AG04450 (cell line): ENCODE data around the gene SPRED2. TPM values are rescaled to one million over a fixed set of nuclear protein-coding genes. Genes with fewer than 3 reads are reported as not detected.

Source experiments
- CTCF ChIA-PET: fragments of 300-600, 350-600 bp; formaldehyde crosslinking; extraction: SDS; loops from one replicate; lab custom pipeline; 2022; ENCODE audit warnings: antibody characterized with exemption, inconsistent platforms; lab: Charles Lee
- POLR2A ChIA-PET: fragments of 350-600 bp; formaldehyde crosslinking; extraction: SDS; loops from one replicate; lab custom pipeline; 2021; ENCODE audit warnings: antibody characterized with exemption, inconsistent platforms; lab: Yijun Ruan, JAX
- DNase-seq: peaks from one replicate; pipeline ENCODE4 v3.0.0-alpha.2; 2011; ENCODE audit warnings: low read depth, low spot score
- H3K27ac ChIP-seq: one replicate; pipeline ENCODE4 v1.5.1; 2012; ENCODE audit warnings: low read depth, low read length, control low read depth
- H3K27me3 ChIP-seq: one replicate; pipeline ENCODE4 v1.6.0; 2012; ENCODE audit warnings: low read length; ENCODE audit not compliant: control insufficient read depth, insufficient read depth
- H3K4me3 ChIP-seq: 2 replicates; pipeline ENCODE4 v1.5.1; 2011; ENCODE audit warnings: mild to moderate bottlenecking, low read depth, low read length, control low read depth
- H3K9me3 ChIP-seq: 2 replicates; pipeline ENCODE4 v1.5.1; 2012; ENCODE audit warnings: low read length; ENCODE audit not compliant: control insufficient read depth, insufficient read depth
- polyA plus RNA-seq: library from polyadenylated mRNA; depleted of rRNA; stranded (reverse); fragments of >200 nt; gene quantifications from 2 replicates; pipeline ENCODE4 v1.2.3, GENCODE V29; 2011
- TF ChIP-seq, protein P1 (sequence below): IDR thresholded peaks from 2 replicates; pipeline ENCODE4 v1.5.1; 2011; ENCODE audit warnings: low read depth, low read length, control low read depth, inconsistent platforms

Gene SPRED2
- polyA plus RNA-seq, 1 experiment: 18.6 TPM

DNA sequence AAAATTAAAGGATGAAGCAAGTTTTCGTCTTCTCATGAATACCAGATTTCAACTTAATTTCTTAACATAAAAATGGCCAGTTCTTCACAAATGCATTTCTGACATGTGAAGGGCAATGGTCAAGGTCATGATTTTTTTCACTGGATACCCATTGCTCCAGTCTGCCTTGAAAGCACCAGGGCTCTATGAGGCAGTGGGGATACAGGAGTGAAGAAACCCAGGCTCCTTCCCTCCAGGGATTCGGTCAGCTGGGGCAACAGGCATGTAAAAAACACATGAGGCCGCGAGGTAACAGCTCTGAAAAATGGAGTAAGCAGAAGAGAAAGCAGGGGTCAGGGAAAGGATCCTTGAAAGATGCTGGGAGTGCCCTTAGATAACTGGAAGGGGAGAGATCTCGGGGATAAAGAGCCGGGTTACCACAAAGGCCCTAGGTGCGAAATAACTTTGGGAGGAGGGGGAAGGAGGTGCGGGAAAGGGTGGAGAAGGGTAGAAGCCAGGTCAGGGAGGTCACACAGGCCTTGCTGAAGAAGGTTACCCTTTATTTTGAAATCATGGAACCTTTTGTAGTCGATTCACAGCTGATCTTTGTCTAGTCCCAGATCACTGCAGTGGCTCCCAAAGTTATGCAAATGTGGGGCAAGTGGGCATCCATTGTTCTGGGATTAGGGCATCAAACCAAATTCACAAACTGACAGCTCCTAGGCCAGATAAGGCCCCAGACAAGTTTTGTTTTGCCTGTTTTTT lies 5.2 kb upstream of the SPRED2 start:
- Histone ChIP-seq H3K4me3 (peak overlapping the region; percentile 69; the same call in 1 of the 2 replicates), H3K27me3 (no peaks in the 10 kb centered on the region), H3K27ac (peak overlapping the region; percentile 99), H3K9me3 (no peaks in the 10 kb centered on the region)
- POLR2A ChIA-PET: no interaction called here
- no peak for DNase-seq
- CTCF ChIA-PET: interaction anchor here (1.0 to 5.4 kb wide), 5 partner anchors 13 to 172 kb away, joined by 3 to 32 read pairs (median 3); no protein-coding TSS in a partner anchor
- TF ChIP-seq, protein P1, sequence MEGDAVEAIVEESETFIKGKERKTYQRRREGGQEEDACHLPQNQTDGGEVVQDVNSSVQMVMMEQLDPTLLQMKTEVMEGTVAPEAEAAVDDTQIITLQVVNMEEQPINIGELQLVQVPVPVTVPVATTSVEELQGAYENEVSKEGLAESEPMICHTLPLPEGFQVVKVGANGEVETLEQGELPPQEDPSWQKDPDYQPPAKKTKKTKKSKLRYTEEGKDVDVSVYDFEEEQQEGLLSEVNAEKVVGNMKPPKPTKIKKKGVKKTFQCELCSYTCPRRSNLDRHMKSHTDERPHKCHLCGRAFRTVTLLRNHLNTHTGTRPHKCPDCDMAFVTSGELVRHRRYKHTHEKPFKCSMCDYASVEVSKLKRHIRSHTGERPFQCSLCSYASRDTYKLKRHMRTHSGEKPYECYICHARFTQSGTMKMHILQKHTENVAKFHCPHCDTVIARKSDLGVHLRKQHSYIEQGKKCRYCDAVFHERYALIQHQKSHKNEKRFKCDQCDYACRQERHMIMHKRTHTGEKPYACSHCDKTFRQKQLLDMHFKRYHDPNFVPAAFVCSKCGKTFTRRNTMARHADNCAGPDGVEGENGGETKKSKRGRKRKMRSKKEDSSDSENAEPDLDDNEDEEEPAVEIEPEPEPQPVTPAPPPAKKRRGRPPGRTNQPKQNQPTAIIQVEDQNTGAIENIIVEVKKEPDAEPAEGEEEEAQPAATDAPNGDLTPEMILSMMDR: no peak

DNA sequence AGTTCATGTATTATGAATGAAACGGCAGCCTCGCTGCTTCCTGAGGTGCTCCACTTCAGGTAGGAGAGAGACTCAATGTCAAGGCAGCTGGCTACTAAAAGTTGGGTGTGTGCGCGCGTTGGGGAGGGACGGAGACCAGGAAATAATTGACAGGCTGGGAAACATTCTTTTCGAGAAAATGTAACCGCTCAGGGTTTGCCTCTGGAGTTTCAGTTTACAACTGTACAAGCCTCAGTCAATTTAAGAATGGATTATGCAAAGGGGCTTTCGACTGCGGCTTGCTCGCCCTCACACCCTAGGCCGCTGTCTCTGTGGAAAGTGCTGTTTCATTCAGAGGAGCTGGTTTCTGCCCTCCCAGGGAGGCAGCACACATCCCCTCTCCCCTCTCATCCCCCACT lies 4.4 kb upstream of the SPRED2 start:
- ChIA-PET POLR2A (interaction anchor here (0.6 to 1.4 kb wide), 12 partner anchors 16 to 783 kb away, joined by 3 to 11 read pairs (median 3); partner anchors contain the start of genes ACTR2, RAB1A and SERTAD2), CTCF (interaction anchor here (1.0 to 5.4 kb wide), 3 partner anchors 137 to 171 kb away, joined by 3 to 32 read pairs (median 3); no protein-coding TSS in a partner anchor)
- Histone ChIP-seq H3K4me3 (peak overlapping the region; percentile 69), H3K27ac (peak overlapping the region; percentile 99), H3K27me3 (no peaks in the 10 kb centered on the region), H3K9me3 (no peaks in the 10 kb centered on the region)
- TF ChIP-seq, protein P1: no peak
- DNase-seq: no peak

DNA sequence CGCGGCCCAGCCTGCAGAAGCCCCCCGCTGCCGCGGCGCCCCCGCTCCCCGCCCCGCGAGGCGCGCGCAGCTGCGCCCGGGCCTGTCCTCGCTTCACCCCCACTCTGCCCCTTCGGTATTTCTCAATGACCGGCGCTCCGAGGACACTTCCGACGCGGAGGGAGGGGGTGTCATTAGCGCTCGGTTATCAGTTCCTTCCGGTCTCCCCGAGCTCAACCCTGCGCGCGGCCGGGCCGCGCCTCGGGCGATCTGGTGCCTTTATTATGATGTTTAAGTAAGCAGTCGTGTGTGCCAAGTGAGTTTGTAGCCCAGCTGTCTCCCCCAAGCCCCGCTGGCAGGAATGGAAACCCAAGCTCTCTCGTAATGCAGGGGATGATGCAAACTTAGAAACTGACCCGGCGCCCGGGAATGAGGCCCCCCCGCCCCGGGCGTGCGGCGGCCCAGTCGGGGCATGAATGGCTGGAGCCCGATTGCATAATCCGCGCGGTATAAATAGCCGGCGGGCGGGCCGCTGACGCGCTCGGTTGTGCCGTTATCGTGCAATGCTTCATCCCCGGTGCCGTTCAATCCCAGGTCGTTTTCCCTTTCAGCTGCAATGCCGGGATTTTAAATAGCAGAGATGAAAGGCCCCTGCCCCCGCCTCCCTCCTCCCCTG lies 3.9 kb upstream of the SPRED2 start:
- ChIA-PET CTCF (interaction anchor here (1.0 to 5.4 kb wide), 2 partner anchors 137 to 171 kb away, joined by 3 to 32 read pairs; no protein-coding TSS in a partner anchor), POLR2A (interaction anchor here (0.6 to 1.4 kb wide), 14 partner anchors 15 to 783 kb away, joined by 3 to 11 read pairs (median 3); partner anchors contain the start of genes ACTR2, RAB1A and SERTAD2)
- no peaks in the 10 kb centered on the region for H3K27me3 ChIP-seq
- peak; percentile 94 for DNase-seq
- H3K4me3 ChIP-seq: peak overlapping the region; percentile 69
- TF ChIP-seq, protein P1: no peak
- H3K27ac ChIP-seq: peak overlapping the region; percentile 99
- H3K9me3 ChIP-seq: no peaks in the 10 kb centered on the region; the same call in 1 of the 2 replicates

DNA sequence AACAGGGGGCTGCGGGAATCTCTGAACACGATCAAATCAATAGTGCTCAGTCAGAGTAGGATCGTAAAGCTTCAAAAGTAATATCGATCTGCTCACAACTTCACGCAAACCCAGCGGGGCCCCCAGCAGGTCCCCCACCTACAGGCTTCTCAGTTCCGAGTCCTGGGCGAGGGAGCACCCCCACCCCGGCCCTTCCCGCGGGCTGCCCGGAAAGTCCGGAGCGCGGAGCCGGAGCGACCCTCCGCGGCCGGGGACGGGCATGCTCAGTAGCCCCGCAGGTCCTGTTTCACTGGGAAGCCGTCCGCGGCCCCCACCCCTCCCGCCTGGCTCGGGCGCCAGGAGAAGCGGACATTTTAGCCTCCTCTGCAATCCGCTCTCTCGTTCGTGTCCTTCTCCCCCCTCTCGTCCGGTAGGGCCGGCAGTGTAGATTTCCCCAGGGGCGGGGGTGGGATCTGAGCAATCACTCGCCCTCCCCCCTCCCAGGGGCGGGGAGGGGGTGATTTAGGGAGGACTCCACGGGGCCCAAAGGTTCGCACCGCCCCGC lies 3.3 kb upstream of the SPRED2 start:
- CTCF ChIA-PET: interaction anchor here (1.1 to 5.4 kb wide), 2 partner anchors 165 to 170 kb away, joined by 3 to 32 read pairs; no protein-coding TSS in a partner anchor

More for the DNA sequence above, 3.3 kb upstream of the SPRED2 start:
- H3K27me3 ChIP-seq: no peaks in the 10 kb centered on the region
- peak; percentile 74 for DNase-seq
- TF ChIP-seq, protein P1: 0 out of 2 replicates have a peak, but pooled peaks have one; percentile 1
- peak overlapping the region; percentile 69 for H3K4me3 ChIP-seq
- peak overlapping the region; percentile 99 for H3K27ac ChIP-seq
- POLR2A ChIA-PET: interaction anchor here (0.6 to 1.4 kb wide), 12 partner anchors 15 to 370 kb away, joined by 3 to 11 read pairs (median 4); partner anchors contain the start of genes ACTR2 and RAB1A
- H3K9me3 ChIP-seq: no peaks in the 10 kb centered on the region; the same call in 1 of the 2 replicates
